Measurements from ENCODE around the gene SAMD1. TPM values are rescaled to one million over a fixed set of nuclear protein-coding genes. Genes with fewer than 3 reads are reported as not detected.

Gene SAMD1
- total and polyA plus RNA-seq, 2 experiments from 2014 or later, result 32.2 to 69.0 TPM

- Histone ChIP-seq H4K20me1 (replicated peaks; ENCODE audit: insufficient read depth) (0 out of 2 replicates have a peak, but pooled peaks cover 6% of the 10 kb centered on the region), H3K4me3 (peak overlapping the region; percentile 60), H3K4me1 (ENCODE audit: insufficient read depth) (peaks cover 12% of the 10 kb centered on the region), H3K36me3 (ENCODE audit: insufficient read depth) (peaks cover 9% of the 10 kb centered on the region; the same call in 1 of the 2 replicates), H3K4me2 (peak overlapping the region; percentile 72), H3K27me3 (ENCODE audit: insufficient read depth) (peaks cover 31% of the 10 kb centered on the region), H3K79me2 (replicated peaks; ENCODE audit: insufficient read depth) (no peaks in the 10 kb centered on the region), H3K27ac (ENCODE audit: low read depth) (no peak overlapping the region), H3K9me2 (ENCODE audit: insufficient read depth) (no peaks in the 10 kb centered on the region), H2AFZ (no peak overlapping the region), H3F3A (replicated peaks; ENCODE audit: low read depth) (peaks cover 31% of the 10 kb centered on the region)
- peaks cover 15% of the 10 kb centered on the region for H3K4me1 Mint-ChIP-seq
- peak overlapping the region; percentile 80 for H3K4me3 Mint-ChIP-seq
- DNase-seq (ENCODE audit: low spot score) (peak; percentile 71), ATAC-seq (no peak)
- TF ChIP-seq STAT1 (IDR thresholded peaks at IDR 0.05; ENCODE audit: unreplicated experiment), result no peak
- TF ChIP-seq NANOG (IDR thresholded peaks at IDR 0.05; ENCODE audit: borderline replicate concordance), result no peak
- no peak for TF ChIP-seq EZH2phosphoT487 (IDR thresholded peaks at IDR 0.05; ENCODE audit: unreplicated experiment)
- no peak for TF ChIP-seq EZH2 (IDR thresholded peaks at IDR 0.05; ENCODE audit: low read depth, unreplicated experiment)
- TF ChIP-seq POLR2AphosphoS5 (IDR thresholded peaks at IDR 0.05; ENCODE audit: low read depth), result no peak
- no peak for TF ChIP-seq JUNB (IDR thresholded peaks at IDR 0.05; ENCODE audit: unreplicated experiment)
- TF ChIP-seq ZNF114 (CRISPR knock-in tag; IDR thresholded peaks at IDR 0.05), result no peak
- no peak for TF ChIP-seq REST (IDR thresholded peaks at IDR 0.05; ENCODE audit: unreplicated experiment)
- TF ChIP-seq ZNF462 (CRISPR knock-in tag; IDR thresholded peaks at IDR 0.05), result no peak
- no peak for TF ChIP-seq ZNF331 (CRISPR knock-in tag; IDR thresholded peaks at IDR 0.05; ENCODE audit: low read depth)
- TF ChIP-seq CTCF (conservative IDR thresholded peaks at IDR 0.05; ENCODE audit: low read depth in 2 of 2), result no peak; a peak in 1 of 4 replicates
- no peak for TF ChIP-seq ETS1 (IDR thresholded peaks at IDR 0.05)
- no peak for TF ChIP-seq CREB1 (CRISPR knock-in tag; IDR thresholded peaks at IDR 0.05; ENCODE audit: low read depth)
- peaks cover 23% of the 10 kb centered on the region for H3K27me3 Mint-ChIP-seq (ENCODE audit: insufficient read depth, low read depth, poor library complexity)
- H3K9me3 Mint-ChIP-seq, result peaks cover 15% of the 10 kb centered on the region
- H3K27ac Mint-ChIP-seq, result no peak overlapping the region
- H3K36me3 Mint-ChIP-seq (ENCODE audit: low read depth), result peaks cover 28% of the 10 kb centered on the region
Measured at GRCh38 chr19:14089662-14090508, 666 bp downstream of the SAMD1 start.
